GM21447 (cell line): ENCODE results near the gene TGFB1I1.
"Not testable (repeated sequence)": the region's sequence is repeated elsewhere in the genome, so short reads cannot be mapped to it uniquely, and the experiment has no call there.

Experiments
- ATAC-seq: cut with Tn5 transposase; IDR thresholded peaks from one replicate; pipeline ENCODE4 v1.9.1; 2021; ENCODE audit not compliant: unreplicated experiment

Gene TGFB1I1

DNA sequence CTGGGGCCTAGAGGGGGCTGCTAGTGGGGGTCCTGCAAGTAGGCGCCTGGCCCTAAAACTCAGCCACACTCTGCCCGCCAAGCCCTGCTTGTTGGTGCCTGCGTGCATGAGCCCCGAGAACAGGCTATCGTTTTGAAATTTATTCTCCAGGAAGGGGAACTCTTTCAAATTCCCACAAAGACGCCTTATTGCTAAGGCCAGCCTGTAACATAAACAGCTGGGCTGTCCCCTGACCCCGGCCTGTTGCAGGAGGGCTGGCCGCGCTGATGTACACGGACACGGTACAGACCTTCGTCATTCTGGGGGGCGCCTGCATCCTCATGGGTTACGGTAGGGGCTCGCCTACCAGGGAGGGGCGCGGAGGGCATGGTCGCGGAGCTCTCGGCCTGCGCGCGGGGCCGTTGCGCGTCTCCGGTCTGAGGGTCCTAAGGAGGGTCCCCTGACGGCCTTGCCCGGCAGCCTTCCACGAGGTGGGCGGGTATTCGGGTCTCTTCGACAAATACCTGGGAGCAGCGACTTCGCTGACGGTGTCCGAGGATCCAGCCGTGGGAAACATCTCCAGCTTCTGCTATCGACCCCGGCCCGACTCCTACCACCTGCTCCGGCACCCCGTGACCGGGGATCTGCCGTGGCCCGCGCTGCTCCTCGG lies 15.2 kb downstream of the TGFB1I1 start:
- ATAC-seq: no peak

- ATAC-seq: peak; percentile 57
These were observed 15.9 kb downstream of the TGFB1I1 start for GRCh38 chr16:31487720-31488467.

DNA sequence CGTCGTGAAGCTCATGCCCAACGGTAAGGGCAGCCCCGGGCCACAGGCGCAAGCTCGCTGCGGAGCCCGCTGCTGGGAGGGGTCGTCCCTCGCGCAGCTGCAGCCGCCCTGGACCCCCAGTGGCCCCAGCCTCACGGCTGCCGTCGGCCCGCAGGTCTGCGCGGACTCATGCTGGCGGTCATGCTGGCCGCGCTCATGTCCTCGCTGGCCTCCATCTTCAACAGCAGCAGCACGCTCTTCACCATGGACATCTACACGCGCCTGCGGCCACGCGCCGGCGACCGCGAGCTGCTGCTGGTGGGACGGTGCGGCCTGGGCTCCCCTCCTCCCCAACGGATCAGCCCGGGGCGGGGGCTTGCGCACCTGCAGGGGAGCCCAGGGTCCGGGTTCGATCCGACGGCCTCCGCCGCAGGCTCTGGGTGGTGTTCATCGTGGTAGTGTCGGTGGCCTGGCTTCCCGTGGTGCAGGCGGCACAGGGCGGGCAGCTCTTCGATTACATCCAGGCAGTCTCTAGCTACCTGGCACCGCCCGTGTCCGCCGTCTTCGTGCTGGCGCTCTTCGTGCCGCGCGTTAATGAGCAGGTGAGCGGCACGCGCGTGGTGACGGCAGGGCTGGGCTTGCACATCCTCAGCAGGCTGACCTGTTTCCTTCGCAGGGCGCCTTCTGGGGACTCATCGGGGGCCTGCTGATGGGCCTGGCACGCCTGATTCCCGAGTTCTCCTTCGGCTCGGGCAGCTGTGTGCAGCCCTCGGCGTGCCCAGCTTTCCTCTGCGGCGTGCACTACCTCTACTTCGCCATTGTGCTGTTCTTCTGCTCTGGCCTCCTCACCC lies 16.7 kb downstream of the TGFB1I1 start:
- no peak for ATAC-seq

- ATAC-seq: no peak
These were observed 17.3 kb downstream of the TGFB1I1 start for GRCh38 chr16:31489298-31489564.

DNA sequence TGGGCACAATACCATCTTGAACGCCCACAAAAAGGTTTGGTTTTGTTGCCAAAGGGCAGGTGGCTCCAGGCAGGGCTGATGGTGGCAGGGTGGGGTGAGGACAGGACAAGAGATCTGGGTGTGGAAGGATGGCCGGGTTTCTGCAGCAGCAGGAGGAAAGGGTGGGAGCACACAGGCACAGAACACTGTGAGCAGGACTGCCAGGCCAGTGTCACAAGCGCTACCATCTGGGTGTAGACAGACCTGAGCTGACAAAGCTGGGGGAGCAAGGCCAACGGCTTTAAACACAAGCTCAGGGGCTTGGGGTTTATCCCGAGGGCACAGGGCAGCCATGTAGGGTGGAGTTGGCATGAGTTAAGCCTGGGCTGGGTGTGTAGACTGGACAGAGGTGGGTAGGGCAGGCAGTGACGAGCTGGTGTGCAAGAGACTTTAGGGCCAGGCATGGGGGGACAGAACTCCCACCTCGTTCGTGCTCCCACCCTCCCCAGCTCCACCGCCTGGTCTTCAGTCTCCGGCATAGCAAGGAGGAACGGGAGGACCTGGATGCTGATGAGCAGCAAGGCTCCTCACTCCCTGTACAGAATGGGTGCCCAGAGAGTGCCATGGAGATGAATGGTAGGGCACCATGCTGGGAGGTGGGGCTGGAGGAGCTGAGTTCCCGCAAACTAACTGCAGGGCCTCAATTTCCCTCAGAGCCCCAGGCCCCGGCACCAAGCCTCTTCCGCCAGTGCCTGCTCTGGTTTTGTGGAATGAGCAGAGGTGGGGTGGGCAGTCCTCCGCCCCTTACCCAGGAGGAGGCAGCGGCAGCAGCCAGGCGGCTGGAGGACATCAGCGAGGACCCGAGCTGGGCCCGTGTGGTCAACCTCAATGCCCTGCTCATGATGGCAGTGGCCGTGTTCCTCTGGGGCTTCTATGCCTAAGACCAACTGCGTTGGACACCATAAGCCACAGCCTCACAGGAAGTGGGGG lies 17.9 kb downstream of the TGFB1I1 start:
- ATAC-seq: no peak

DNA sequence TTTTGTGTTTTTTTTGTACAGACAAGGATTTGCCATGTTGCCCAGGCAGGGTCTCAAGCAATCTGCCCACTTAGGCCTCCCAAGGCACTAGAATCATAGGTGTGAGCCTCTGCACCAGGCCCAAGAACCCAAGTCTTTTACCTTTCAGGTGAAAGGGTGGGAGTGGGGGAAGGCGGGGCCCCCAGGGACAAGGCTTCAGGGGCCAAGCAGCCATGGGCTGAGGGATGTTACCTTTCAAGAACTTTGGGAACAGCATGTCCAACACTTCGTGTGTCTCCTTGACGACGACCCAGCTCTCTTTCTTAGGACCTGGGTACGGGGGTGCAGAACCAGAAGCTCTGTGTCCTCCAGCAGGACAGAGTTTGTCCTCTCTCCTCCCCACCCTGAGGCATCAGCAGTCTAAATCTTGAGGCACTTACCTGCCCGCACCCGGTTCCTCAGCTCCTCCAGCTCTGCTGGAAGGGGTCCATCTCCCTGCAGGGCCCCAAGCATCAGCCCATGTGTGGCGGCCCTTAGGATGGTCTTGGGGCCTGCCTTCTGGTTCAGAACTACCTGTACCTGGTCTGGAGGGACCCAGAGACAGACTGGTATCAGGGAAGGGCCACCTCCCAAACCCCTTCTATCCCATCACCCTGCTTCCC lies 19.9 kb downstream of the TGFB1I1 start:
- no peak for ATAC-seq

DNA sequence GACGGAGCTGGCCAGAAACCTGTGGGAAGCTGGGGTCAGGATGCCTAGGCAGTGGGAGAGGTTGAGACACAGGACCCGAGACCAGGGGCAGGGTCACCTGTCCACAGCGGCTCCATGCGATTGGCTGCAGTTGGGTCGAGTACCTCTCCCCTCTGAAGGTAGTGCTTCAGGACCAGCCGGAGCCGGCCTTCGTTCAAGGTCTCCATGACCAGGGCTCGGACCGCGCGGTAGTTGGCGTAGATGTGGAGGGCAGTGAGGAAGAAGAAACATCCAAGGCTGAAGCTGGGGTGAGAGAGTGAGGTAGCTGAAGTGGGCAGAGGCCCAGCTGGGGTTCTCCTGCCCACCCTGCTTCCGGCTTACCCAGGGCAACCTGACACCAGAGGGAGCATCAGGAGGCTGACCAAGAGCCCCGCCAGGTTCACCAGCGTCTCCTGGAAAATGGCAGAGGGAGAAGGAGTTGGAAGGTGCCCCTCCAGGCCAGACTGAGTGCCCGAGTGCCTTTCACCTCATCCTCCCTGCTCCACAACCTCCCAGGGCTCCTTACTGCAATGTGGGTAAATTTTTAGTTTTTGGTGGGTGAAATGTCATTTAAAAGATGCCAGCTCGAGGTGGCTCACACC lies 21.7 kb downstream of the TGFB1I1 start:
- ATAC-seq: no peak

- ATAC-seq: no peak
These were observed 24.7 kb downstream of the TGFB1I1 start for GRCh38 chr16:31496670-31497069.

GRCh38 chr16:31498493-31498892 lies 26.5 kb downstream of the TGFB1I1 start:
- no peak for ATAC-seq

GRCh38 chr16:31499928-31500327 lies 28.0 kb downstream of the TGFB1I1 start:
- no peak for ATAC-seq

DNA sequence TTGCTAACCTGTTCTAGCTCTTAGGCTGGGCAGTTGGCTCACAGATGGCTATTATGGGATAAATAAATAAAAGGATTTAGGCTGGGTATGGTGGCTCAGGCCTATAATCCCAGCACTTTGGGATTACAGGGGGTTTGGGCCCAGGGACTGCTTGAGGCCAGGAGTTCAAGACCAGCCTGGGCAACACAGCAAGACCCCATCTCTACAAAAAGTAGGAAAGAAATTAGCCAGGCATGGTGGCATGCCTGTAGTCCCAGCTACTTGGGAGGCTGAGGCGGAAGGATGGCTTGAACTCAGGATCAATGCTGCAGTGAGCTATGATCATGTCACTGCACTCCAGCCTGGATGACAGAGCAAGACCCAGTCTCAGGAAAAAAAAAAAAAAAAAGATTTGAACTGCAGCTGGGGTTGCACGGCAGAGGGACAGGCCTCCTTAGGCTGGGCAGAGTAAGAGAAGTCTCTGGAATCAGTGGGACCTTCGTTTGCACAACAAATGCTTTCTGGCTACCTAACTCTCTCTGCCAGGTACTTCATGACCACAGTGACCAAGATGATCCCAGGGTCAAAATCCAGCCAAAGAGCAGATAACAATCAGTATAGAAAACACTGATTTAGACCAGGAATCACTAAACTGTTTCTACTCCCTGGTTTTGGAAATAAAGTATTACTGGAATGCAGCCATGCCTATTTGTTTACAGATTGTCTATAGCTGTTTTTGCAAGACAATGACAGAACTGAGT lies 29.4 kb downstream of the TGFB1I1 start:
- ATAC-seq: no peak

DNA sequence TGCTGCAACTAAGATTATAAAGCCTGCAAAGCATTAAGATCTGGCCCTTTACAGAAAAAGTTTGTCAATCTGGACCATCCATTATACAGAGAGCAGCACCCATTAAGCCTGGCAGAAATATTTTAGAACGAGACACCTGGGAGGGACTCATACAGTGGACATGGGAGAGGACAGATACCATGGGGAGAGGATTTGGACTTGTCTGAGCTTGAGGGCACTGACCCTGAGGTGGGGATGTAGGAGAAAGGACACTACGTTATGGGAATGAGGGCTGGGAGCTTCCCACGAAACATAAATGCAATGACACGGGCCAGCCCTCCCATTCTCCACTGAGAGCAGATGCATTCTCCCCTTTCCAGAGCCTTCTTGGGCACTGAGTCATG lies 30.0 kb downstream of the TGFB1I1 start:
- ATAC-seq: no peak

DNA sequence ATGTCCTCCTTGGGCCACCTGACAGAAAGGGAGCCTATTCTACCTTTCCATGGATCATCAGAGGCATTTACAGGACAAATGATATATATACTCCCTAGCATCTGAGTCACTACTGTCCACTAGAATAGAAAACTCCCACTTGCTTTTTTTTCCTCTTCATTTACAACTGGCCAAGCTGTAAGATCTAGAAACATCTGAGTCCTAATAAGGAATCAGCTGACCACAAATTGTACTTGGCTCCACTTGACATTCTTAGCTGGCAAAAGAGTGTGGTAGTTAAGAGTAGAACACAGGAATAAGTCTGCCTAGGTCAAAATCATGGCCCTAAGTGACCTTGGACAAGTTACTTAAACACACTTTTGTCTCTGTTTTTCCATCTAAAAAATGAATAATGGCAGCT lies 31.0 kb downstream of the TGFB1I1 start:
- no peak for ATAC-seq

- ATAC-seq: not testable (repeated sequence)
These were observed 31.6 kb downstream of the TGFB1I1 start for GRCh38 chr16:31503555-31503954.

DNA sequence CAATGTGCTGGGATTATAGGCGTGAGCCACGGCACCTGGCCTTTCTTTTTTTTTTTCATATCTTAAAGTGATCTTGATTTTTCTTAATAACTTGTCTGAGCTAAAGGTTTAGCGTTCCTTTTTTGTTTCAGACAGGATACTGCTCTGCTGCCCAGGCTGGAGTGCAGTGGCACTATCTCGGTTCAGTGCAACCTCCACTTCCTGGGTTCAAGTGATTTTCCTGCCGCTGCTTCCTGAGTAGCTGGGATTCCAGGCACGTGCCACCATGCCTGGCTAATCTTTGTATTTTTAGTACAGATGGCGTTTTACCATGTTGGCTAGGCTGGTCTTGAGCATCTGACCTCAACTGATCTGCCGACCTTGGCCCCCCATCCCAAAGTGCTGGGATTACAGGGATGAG lies 32.2 kb downstream of the TGFB1I1 start:
- no peak for ATAC-seq

- ATAC-seq: no peak
These were observed 33.5 kb downstream of the TGFB1I1 start for GRCh38 chr16:31505483-31505882.

GRCh38 chr16:31507617-31507928 lies 35.6 kb downstream of the TGFB1I1 start:
- no peak for ATAC-seq

- ATAC-seq: peak; percentile 85
These were observed 36.2 kb downstream of the TGFB1I1 start, which contains the start of gene RUSF1 for GRCh38 chr16:31507929-31508705. Gene RUSF1 (minus strand): TSS chr16:31508391. CDS start chr16:31508373, 18 bp downstream.
